Stimulated activated CD8-positive, alpha-beta memory T cell treated with anti-CD3 and anti-CD28 coated beads, Interleukin-12 subunit alpha, Interleukin-12 subunit beta, amount 100 ng/mL, for 24 hours (primary cell): ENCODE results near the gene ANKRD52.
"Not testable (repeated sequence)": the region's sequence is repeated elsewhere in the genome, so short reads cannot be mapped to it uniquely, and the experiment has no call there.

Experiments
- DNase-seq: peaks from one replicate; pipeline ENCODE4 v3.0.0-alpha.2; 2020; ENCODE audit errors: extremely low read depth

The ANKRD52 gene

GRCh38 chr12:56208006-56208405, 50.2 kb downstream of the ANKRD52 start:
- DNase-seq, result no peak

DNA sequence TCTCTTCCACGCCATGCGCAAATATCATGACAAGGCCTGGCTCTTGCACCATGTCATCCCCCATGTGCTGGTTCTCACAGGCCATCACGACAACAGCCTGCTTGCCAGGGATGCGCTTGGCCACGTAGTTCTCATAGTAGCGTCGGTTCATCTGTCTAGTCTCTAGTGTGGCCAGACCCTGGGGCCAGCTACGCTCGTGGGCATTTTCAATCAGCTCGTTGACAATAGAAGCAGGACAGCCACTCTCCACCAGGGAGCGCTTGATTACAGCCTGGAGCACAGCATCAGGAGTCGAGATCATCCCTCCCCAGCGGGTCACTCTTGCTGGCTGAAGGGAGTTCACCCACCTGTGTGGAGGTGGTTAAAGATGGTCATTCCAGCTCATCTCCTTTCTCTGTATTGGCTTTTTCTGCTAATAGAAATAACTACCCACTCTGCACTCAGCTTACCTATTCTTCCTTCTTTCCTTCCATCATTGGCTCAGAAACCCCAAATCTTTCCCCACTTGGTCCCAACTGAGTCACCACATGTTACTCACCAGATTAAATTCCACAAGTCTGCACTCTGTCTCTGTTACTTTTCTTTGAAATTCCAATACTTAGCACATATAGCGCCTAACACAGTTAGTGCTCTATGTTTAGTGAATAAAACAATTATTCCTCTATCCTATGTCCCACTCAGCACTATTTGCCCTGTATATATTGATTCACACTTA, 51.6 kb downstream of the ANKRD52 start:
- no peak for DNase-seq

GRCh38 chr12:56205445-56205844, 52.7 kb downstream of the ANKRD52 start:
- DNase-seq, result no peak

GRCh38 chr12:56204275-56204674, 53.9 kb downstream of the ANKRD52 start:
- DNase-seq, result no peak

DNA sequence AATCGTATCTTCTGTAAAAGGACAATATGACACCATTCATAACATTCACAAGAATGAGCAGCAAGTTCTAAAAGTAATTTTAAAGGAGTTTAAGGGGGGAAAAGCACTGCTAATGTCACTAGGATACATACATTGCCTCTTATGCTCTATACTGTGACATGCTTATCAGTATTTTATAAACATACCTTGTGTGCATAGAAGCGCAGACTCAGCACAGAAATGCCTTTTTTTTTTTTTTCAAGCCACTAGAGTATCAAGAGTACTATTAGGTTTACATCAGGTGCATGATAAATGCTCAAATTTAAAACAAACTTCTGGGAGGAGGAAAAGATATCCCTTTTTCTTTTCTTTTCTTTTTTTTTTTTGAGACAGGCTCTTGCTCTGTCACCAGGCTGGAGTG, 55.3 kb downstream of the ANKRD52 start:
- DNase-seq, result no peak

GRCh38 chr12:56202366-56202765, 55.8 kb downstream of the ANKRD52 start:
- no peak for DNase-seq

DNA sequence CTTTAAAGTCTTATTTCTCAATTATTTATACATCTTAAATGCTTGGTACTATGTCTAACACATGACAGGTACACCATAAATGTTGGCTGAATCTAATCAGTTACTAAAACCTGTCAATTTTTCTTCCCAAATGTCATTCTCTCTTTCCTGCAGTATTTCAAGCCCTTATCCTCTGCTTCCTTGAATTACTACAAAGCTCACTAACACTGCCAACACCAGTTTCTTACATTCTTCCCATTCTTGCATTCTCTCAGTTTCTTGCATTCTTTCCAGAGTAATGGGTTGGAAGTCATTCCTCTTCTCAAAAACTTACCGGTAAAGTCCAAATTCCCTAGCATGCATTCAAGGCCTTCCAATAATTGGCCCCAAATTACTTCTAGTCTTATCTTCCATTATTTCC, 59.3 kb downstream of the ANKRD52 start:
- no peak for DNase-seq

- no peak for DNase-seq
Measured at GRCh38 chr12:56197921-56198635, 60.1 kb downstream of the ANKRD52 start.

DNA sequence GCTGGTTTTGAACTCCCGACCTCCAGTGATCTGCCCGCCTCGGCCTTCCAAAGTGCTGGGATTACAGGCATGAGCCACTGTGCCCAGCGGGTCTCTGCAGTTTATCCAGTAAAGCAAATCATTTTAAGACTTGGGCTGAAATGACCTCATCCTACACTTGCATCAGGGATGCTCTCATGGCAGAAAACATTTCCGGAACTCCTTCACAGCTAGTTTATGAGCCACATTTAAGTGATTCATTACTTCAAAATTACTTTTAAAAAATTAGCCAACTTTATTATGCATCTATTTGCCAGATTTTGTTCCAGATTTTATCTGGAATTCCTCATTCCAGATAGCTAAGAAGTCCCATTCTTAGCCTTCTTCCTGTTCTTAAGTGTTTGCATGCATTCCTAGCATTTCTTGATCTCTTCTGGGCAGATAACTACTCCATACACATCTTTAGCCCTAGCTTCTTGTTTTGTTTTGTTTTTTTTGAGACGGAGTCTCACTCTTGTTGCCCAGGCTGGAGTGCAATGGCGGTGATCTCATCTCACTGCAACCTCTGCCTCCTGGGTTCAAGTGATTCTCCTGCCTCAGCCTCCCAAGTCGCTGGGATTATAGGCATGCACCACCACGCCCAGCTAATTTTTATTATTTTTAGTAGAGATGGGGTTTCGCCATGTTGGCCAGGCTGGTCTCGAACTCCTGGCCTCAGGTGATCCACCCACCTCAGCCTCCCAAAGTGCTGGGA, 61.2 kb downstream of the ANKRD52 start:
- not testable (repeated sequence) for DNase-seq

- DNase-seq, result no peak
Measured at GRCh38 chr12:56193025-56193578, 65.1 kb downstream of the ANKRD52 start.

- DNase-seq, result no peak
Measured at GRCh38 chr12:56192582-56192981, 65.6 kb downstream of the ANKRD52 start.

DNA sequence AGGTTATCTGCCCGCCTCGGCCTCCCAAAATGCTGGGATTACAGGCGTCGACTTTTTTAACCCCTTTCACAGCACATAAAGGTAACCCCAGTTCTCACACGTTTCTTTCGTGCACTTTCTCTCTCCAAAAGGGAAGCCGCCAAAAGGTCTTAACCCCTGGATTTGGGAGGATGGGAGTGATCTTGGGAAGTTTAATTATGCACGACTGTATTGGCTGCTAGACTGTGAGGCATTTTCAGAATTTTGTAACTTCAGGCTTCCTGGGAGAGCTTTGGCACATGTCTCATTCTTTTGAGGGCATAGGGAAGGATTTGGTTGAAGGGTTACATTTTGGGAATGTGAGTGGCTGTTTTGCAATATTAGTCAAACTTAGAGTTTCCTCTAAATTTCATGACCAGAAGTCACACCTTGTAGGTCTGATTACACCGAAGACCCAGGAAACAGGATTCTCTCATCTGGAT, 67.5 kb downstream of the ANKRD52 start:
- no peak for DNase-seq

DNA sequence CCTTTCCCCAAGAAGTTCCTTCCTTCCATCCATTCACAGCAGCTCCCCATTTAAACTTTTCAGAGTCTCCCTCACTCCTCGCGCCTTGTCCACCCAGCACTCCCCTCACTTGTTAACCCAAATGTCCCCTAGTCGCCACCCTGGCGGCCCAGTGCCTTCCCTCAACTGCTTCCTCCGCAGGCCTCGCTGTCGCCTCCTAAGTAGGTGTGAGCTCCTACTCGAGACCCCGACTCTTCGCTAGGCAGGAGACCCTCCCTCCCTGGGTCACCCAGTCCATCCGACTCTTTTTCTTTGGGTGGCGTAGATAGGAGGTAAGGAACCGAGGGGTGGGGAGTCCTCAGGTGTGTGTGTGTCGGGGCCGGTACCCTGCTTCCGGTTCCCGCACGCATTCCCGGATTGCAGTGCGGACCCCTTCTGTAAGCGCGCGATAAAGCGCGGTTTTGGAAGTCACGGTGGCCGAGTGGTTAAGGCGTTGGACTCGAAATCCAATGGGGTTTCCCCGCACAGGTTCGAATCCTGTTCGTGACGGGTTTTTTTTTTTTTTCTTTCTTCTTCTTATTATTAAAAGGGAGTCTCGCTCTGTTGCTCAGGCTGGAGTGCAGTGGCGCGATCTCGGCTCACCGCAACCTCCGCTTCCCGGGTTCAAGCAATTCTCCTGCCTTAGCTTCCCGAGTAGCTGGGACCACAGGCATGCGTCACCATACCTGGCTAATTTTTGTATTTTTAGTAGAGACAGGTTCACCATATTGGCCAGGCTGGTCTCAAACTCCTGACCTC, 68.1 kb downstream of the ANKRD52 start:
- peak; percentile 55 for DNase-seq

- DNase-seq, result peak; percentile 71
Measured at GRCh38 chr12:56189099-56189917, 68.9 kb downstream of the ANKRD52 start, which contains the start of gene SMARCC2. TSS of gene SMARCC2 (minus strand) at chr12:56189483. CDS start at chr12:56189461, 22 bp downstream.

DNA sequence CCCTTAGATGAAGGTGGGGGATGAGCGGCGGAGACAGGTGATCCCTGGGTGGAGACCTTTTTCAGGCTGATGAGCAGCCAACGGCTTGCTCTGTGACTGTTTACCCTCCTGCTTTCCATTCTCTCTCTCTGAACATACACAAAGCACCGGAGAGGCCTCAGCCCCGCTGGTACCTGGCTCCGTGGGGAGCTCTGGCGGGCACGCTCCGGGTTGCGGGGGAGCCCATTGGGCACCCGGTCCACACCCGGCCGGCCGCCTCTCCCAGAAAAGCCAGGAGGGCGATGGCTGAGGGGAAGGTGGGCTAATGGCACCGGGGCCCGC, 69.4 kb downstream of the ANKRD52 start:
- DNase-seq, result no peak

DNA sequence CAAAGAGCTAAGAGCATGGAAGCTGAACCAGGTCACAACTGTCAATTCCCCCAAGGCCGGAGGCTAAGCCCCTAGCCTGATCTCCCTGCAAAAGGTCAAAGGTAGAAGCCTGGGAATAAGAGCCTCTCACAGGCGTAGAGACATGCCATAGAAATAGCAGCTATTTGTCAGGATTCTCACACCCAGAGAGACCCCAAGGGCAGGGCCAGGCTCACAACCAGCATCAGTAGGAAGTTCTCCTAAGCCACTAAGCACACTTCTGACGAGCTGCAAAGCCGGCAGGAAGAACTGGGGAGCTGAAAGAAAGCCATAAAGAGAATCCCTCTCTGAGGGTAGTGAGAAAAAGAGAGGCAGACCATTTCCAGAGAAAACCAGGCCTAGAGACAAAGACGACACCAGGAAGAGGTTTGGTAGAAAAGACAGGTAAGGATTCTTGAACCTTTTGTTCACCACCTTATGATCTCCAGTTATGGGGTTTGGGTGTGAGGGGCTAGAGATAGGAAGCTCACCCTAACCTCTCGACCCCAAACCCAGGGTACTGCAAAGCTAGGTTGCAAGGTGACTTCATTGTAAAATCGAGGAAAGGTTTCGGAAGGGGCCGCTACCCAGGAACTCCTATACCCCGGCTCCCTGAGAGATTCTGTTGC, 69.9 kb downstream of the ANKRD52 start:
- DNase-seq, result no peak
